HG03432 (cell line): ENCODE data around the gene C1QTNF2.
"Not testable (repeated sequence)": the region's sequence is repeated elsewhere in the genome, so short reads cannot be mapped to it uniquely, and the experiment has no call there.

ENCODE experiments used
- ATAC-seq: cut with Tn5 transposase; IDR thresholded peaks from one replicate; pipeline ENCODE4 v1.9.1; 2021; ENCODE audit warnings: mild to moderate bottlenecking, moderate library complexity; ENCODE audit not compliant: unreplicated experiment

Gene C1QTNF2

GRCh38 chr5:160347448-160347847 lies 23.0 kb downstream of the C1QTNF2 start:
- no peak for ATAC-seq

DNA sequence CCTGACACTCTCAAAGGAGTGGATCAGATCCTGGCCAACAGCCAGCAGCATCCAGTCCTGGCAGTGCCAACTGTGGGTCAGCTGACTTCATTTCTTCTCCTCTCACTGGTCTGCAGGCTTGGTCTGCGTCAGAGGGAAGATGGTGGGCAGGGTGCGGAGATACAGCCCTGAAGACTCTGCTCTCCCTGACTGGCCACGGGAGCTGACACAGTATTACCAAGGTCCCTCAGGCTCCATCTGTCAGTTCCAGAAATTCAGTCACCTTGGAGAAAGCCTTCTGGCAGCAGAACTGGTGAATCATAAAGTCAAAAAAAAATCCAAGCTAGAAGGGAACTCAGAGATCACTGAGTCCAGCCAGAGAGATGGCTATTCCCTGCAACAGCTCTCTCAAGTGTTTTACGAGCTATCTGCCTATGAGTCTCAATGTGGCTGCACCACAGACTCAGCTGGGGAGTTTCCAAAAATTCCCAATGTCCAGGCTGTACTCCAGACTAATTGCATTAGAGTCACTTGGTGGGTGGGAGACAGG lies 27.9 kb downstream of the C1QTNF2 start:
- no peak for ATAC-seq

DNA sequence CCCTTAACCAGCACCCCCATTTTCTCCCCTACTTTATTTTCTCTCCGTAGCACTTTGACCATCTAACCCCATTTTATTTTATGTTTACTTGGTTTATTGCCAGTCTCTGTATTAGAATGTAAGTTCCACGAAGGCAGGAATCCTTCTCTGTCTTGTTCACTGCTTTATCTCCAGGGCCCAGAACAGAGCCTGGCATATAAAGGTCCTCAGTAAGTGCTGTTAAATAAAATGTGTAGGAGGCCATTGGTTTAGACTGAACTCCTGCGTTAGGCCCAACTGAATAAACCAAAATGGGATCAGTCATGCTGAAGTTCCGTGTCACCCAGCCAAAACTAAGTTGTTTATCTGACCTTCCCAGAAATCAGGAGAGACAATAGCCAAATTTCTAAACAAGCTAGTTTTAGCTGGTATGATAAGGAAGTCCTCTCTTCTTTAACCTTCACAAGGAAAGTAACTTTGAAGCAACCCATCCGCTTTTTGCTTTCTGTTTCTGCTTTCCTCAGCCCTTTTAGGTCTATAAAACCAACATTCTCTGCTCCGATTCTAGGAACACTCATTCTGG lies 29.0 kb downstream of the C1QTNF2 start:
- ATAC-seq = no peak

- not testable (repeated sequence) for ATAC-seq
Measured at GRCh38 chr5:160340513-160340912, 29.9 kb downstream of the C1QTNF2 start.

DNA sequence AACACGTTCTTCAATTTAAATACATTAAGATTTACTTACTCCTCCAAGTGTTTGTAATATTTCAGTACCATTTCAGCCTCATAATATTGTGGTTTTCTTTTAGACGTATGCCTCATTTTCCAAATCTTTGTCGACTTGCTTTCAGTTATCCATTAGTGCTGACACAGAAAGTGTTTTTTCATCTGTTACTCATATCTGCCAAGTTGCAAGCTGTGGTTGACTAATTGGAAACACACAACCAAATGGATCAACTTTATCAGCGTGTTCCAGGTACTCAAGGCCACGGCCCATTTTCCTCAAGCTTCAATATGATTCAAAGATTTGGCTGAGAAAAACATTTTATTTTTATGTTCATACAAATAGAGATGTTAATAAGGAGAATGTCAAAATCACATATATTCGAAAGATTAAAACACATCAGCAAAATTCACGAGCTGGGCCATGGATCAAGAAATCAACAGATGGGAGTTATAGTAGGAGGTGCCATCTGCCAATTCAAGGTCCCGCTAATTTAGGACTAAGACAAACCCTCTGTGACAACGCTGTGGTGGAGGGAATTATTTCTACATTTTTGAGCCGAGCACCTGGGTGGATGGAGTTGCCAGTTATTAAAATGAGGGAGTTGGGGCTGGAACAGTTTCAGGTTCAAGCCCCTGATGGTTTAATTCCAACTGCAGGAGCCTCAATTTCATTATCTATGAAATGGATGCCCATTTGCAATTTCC lies 30.9 kb downstream of the C1QTNF2 start:
- no peak for ATAC-seq

GRCh38 chr5:160334716-160335115 lies 35.7 kb downstream of the C1QTNF2 start:
- not testable (repeated sequence) for ATAC-seq

- ATAC-seq = no peak
Measured at GRCh38 chr5:160333721-160334120, 36.7 kb downstream of the C1QTNF2 start.

DNA sequence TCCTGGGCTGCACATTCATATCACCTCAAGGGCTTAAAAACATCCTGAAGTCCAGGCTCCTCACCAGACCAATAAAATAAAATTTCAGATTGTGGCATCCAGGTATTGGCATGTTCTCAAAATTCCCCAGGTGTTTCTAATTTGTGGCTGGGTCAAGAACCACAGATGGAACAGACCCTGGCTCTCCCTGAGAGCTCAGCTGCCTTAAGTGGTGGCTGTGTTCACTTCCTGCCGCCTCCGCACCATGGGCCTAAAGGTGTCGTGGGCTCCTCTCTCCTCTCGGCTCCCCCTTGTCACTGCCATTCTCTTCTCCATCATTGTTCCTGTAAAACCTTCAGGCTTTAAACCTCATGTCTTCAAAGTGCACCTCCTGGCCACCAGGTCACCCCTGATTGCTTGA lies 40.2 kb downstream of the C1QTNF2 start:
- ATAC-seq = no peak

GRCh38 chr5:160327818-160328217 lies 42.6 kb downstream of the C1QTNF2 start:
- ATAC-seq = no peak

GRCh38 chr5:160326981-160327380 lies 43.4 kb downstream of the C1QTNF2 start:
- ATAC-seq = no peak

DNA sequence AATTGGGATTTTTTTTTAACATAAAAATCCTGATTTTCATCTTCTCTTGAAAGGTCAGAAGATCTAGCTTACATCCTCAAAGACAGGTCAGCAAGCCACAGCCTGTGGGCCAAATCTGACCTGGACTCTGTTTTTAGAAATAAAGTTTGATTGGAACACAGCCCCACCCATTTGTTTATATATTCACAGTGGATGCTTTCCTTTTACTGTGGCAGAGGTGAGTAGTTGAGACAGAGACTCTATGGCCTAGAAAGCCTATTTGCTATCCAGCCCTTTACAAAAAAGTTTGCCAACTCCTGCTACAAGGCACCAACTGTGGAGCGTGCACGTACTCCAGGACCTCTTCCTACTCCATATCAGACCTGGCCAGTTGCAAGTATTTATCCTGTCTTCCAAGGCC lies 44.7 kb downstream of the C1QTNF2 start:
- no peak for ATAC-seq

DNA sequence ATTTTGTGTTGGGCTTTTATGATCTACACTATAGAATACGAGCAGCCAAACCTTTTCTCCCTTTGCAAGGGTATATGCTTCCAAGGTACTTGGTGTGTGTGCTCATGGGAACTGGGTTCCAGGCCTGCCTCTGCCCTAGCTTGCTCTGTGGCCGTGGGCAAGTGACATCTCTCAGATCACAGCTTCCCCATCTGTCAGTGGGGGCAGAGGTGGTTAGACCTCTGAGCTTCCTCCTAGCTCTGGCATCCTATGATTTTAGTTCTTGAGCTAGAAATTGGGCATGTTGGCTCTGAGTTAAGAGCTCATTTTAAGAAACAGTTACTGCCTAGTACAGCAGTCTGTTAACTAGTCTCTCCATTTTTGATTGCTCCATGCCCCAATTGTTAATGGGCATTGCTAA lies 45.5 kb downstream of the C1QTNF2 start:
- no peak for ATAC-seq

DNA sequence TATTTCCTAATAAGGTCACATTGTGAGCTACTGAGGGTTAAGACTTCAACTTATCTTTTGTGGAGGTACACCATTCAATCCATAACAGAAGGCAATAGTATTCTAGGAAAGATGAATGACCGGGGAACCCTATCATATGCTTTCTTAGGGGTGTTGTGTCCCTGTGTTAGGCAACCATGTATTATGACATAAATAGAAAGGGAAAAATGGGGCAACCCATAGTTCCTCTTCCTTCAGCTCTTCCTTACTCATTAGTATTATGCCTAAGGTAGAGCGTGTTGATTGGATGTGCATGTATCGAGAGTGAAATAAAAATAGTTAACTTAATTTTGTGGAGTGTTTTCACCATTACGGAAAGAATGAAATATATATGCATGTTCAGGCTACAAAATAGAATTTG lies 52.0 kb downstream of the C1QTNF2 start:
- ATAC-seq = no peak

DNA sequence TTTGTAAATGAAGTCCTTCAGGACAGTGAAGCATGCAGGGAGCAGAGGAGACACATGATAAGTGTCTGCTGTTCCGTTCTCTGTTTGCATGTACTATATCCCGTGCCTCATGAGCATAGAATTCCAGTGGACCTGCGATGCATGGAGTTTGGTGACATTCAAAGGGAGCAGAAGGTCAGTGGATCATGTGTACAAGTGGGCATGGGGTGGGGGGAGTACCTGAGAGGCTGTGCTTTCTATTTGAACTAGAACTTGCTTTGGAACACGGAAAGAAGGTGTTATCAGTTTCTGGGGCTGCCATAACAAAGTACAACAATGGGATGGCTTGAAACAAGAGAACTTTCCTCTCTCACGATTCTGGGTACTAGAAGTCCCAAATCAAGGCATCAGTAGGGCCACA lies 53.0 kb downstream of the C1QTNF2 start:
- no peak for ATAC-seq

- ATAC-seq = peak; percentile 33
Measured at GRCh38 chr5:160315968-160316367, 54.5 kb downstream of the C1QTNF2 start.

- ATAC-seq = no peak
Measured at GRCh38 chr5:160312960-160313727, 57.3 kb downstream of the C1QTNF2 start.

GRCh38 chr5:160312134-160312959 lies 58.1 kb downstream of the C1QTNF2 start, which contains the start of gene CCNJL:
Gene CCNJL (minus strand): TSS chr5:160312564. CDS start chr5:160311923, 641 bp downstream.
- ATAC-seq = peak; percentile 74

DNA sequence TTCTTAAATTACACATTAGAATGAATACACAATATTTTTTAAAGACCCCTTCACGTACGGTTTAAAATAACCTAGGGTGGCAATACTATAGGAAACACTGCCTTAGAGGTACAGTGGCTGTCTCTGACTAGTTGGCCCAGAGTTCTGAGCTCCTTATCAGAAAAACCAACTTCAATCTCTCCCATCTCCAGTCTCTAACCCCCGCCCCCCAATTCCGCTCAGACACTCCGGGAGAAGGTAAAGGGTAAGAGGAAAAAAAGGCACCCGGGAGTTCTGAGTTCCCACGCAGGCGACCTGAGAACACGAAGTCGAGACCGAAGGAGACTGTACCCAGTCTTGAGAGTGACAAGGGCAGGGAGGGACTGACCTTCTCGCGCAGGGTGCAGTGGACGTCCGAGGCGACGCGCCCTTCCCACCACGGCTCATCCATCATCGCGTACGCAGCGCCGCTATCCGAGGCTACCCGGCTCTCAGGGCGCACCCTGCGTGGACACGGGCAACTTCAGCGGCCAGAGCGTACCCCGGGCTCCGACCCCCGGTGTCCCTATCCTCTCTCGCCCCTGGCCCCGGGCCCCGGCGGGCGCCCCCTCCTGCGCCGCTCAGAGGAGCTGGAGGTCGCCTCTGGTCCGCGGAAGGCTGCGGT lies 58.8 kb downstream of the C1QTNF2 start:
- peak; percentile 24 for ATAC-seq

DNA sequence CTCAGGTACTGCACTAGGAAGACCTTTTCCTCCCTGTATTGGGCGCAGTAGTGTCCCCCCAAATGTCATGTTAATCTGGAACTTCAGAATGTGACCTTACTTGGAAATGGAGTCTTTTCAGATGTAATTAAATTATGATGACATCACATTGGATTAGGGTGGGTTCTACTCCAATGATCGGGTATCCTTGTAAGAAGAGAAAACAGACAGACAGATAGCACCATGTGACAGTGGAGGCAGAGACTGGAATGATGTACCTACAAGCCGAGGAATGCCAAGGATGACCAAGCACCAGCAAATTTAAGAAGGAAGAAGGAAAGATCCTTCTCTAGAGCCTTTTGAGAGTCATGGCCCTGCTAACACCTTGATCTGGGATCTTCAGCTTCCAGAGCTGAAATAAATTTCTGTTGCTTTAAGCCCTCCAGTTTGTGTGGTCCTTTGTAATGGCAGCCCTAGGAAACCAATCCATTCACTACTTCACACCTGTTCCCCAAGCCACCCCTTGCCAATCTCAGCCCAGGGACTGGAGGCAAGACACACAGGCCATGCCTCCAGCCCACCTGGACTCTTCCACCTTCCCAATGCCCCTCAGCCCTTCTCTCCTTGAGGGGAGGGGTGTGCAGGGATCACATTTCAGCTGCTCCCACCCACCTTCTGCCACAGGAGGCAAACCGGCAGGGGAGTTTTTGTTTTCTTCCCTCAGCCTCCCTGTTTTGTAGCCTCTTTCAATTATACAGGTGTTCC lies 59.7 kb downstream of the C1QTNF2 start:
- ATAC-seq = no peak

GRCh38 chr5:160310140-160310539 lies 60.3 kb downstream of the C1QTNF2 start:
- ATAC-seq = no peak
